HG02884 (cell line): ENCODE data around the gene ELK1.
"Not testable (repeated sequence)": the region's sequence is repeated elsewhere in the genome, so short reads cannot be mapped to it uniquely, and the experiment has no call there.

Experiments used
- ATAC-seq: cut with Tn5 transposase; IDR thresholded peaks from one replicate; pipeline ENCODE4 v1.9.1; 2021; ENCODE audit warnings: mild to moderate bottlenecking, moderate library complexity; ENCODE audit not compliant: unreplicated experiment

The ELK1 gene

GRCh38 chrX:47612418-47612817 lies 37.9 kb downstream of the ELK1 start:
- ATAC-seq = no peak

GRCh38 chrX:47611926-47612325 lies 38.4 kb downstream of the ELK1 start:
- no peak for ATAC-seq

- no peak for ATAC-seq
These were observed 38.9 kb downstream of the ELK1 start for GRCh38 chrX:47611489-47611888.

- ATAC-seq = no peak
These were observed 39.9 kb downstream of the ELK1 start for GRCh38 chrX:47610511-47610910.

GRCh38 chrX:47608130-47608810 lies 42.1 kb downstream of the ELK1 start:
- no peak for ATAC-seq

- no peak for ATAC-seq
These were observed 43.3 kb downstream of the ELK1 start for GRCh38 chrX:47607091-47607490.

GRCh38 chrX:47605024-47605423 lies 45.3 kb downstream of the ELK1 start:
- no peak for ATAC-seq

GRCh38 chrX:47603125-47603524 lies 47.2 kb downstream of the ELK1 start:
- not testable (repeated sequence) for ATAC-seq

- no peak for ATAC-seq
These were observed 53.1 kb downstream of the ELK1 start for GRCh38 chrX:47597222-47597621.

GRCh38 chrX:47596256-47596655 lies 54.1 kb downstream of the ELK1 start:
- no peak for ATAC-seq

GRCh38 chrX:47595716-47596251 lies 54.6 kb downstream of the ELK1 start:
- no peak for ATAC-seq

- ATAC-seq = no peak
These were observed 56.8 kb downstream of the ELK1 start for GRCh38 chrX:47593522-47593921.

GRCh38 chrX:47590984-47591383 lies 59.4 kb downstream of the ELK1 start:
- ATAC-seq = no peak

GRCh38 chrX:47587906-47588735 lies 62.2 kb downstream of the ELK1 start:
- ATAC-seq = no peak

- no peak for ATAC-seq
These were observed 63.1 kb downstream of the ELK1 start for GRCh38 chrX:47587091-47587891.

GRCh38 chrX:47586043-47586787 lies 64.1 kb downstream of the ELK1 start:
- no peak for ATAC-seq
